Embryonic facial prominence (tissue), 1 donor: ENCODE measurements around the gene ABCC1.
"Not testable (repeated sequence)": the region's sequence is repeated elsewhere in the genome, so short reads cannot be mapped to it uniquely, and the experiment has no call there.

Experiments used
- DNase-seq: peaks from one replicate; pipeline ENCODE4 v3.0.0-alpha.2; 2016; ENCODE audit errors: extremely low spot score

ABCC1 gene

GRCh38 chr16:15967655-15968315, 18.4 kb downstream of the ABCC1 start:
- no peak for DNase-seq

- no peak for DNase-seq
Observed at GRCh38 chr16:15970202-15970601, 20.8 kb downstream of the ABCC1 start.

- no peak for DNase-seq
Observed at GRCh38 chr16:15970743-15971439, 21.5 kb downstream of the ABCC1 start.

- no peak for DNase-seq
Observed at GRCh38 chr16:15971440-15971815, 22.0 kb downstream of the ABCC1 start.

GRCh38 chr16:15972046-15972868, 22.8 kb downstream of the ABCC1 start:
- no peak for DNase-seq

GRCh38 chr16:15973421-15973820, 24.0 kb downstream of the ABCC1 start:
- DNase-seq: no peak

- DNase-seq: no peak
Observed at GRCh38 chr16:15974057-15974456, 24.6 kb downstream of the ABCC1 start.

- no peak for DNase-seq
Observed at GRCh38 chr16:15975172-15975571, 25.8 kb downstream of the ABCC1 start.

GRCh38 chr16:15976225-15976812, 26.9 kb downstream of the ABCC1 start:
- no peak for DNase-seq

- DNase-seq: no peak
Observed at GRCh38 chr16:15976929-15977637, 27.7 kb downstream of the ABCC1 start.

- DNase-seq: no peak
Observed at GRCh38 chr16:15979801-15980200, 30.4 kb downstream of the ABCC1 start.

- DNase-seq: no peak
Observed at GRCh38 chr16:15980329-15980728, 30.9 kb downstream of the ABCC1 start.

- DNase-seq: no peak
Observed at GRCh38 chr16:15981382-15981781, 32.0 kb downstream of the ABCC1 start.

GRCh38 chr16:15982194-15982915, 32.9 kb downstream of the ABCC1 start:
- not testable (repeated sequence) for DNase-seq

GRCh38 chr16:15983898-15984297, 34.5 kb downstream of the ABCC1 start:
- no peak for DNase-seq

- DNase-seq: no peak
Observed at GRCh38 chr16:15985144-15985543, 35.7 kb downstream of the ABCC1 start.

- DNase-seq: no peak
Observed at GRCh38 chr16:15986261-15986660, 36.8 kb downstream of the ABCC1 start.

GRCh38 chr16:15988268-15989013, 39.0 kb downstream of the ABCC1 start:
- DNase-seq: no peak

GRCh38 chr16:15990902-15991301, 41.5 kb downstream of the ABCC1 start:
- DNase-seq: no peak

- DNase-seq: no peak
Observed at GRCh38 chr16:15993128-15993527, 43.7 kb downstream of the ABCC1 start.
